Coronary artery (tissue), 2 donors: Measurements from ENCODE around the gene EEFSEC.
A peak's percentile ranks its signal among the peaks of the same experiment; 100 is the strongest.

Experiments used
- DNase-seq: peaks from one replicate; pipeline ENCODE4 v3.0.0-alpha.2; 2017; ENCODE audit warnings: low spot score
- H3K27ac ChIP-seq, 2 donors: fragments of 200-600 bp; sonication (generic); one replicate each; pipeline ENCODE4 v1.5.1; 2016 to 2019
- H3K4me3 ChIP-seq: fragments of 200-600 bp; sonication (generic); 2 replicates; pipeline ENCODE4 v1.5.1; 2016; ENCODE audit warnings: mild to moderate bottlenecking, moderate library complexity
- TF ChIP-seq, protein P1 (sequence below): fragments of 200-600 bp; sonication (generic); IDR thresholded peaks from one replicate; pipeline ENCODE4 v1.5.1; 2019; ENCODE audit warnings: antibody characterized with exemption

The EEFSEC gene

GRCh38 chr3:128123156-128123537 is 30.1 kb upstream of the EEFSEC start:
- Histone ChIP-seq H3K4me3 (peak overlapping the region; percentile 75), H3K27ac (peak overlapping the region; percentile 8 to 71)
- TF ChIP-seq, protein P1, sequence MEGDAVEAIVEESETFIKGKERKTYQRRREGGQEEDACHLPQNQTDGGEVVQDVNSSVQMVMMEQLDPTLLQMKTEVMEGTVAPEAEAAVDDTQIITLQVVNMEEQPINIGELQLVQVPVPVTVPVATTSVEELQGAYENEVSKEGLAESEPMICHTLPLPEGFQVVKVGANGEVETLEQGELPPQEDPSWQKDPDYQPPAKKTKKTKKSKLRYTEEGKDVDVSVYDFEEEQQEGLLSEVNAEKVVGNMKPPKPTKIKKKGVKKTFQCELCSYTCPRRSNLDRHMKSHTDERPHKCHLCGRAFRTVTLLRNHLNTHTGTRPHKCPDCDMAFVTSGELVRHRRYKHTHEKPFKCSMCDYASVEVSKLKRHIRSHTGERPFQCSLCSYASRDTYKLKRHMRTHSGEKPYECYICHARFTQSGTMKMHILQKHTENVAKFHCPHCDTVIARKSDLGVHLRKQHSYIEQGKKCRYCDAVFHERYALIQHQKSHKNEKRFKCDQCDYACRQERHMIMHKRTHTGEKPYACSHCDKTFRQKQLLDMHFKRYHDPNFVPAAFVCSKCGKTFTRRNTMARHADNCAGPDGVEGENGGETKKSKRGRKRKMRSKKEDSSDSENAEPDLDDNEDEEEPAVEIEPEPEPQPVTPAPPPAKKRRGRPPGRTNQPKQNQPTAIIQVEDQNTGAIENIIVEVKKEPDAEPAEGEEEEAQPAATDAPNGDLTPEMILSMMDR: no peak
- DNase-seq: no peak

GRCh38 chr3:128123538-128124368 is 29.5 kb upstream of the EEFSEC start, which contains the start of gene RUVBL1:
Gene RUVBL1, minus strand, starts transcription at chr3:128123812. Its CDS starts 88 bp downstream, at chr3:128123724.
- Histone ChIP-seq H3K27ac (peak within 1 kb of the TSS; percentile 13 to 71), H3K4me3 (peak within 1 kb of the TSS; percentile 75)
- peak; percentile 99 for DNase-seq
- TF ChIP-seq, protein P1: no peak

DNA sequence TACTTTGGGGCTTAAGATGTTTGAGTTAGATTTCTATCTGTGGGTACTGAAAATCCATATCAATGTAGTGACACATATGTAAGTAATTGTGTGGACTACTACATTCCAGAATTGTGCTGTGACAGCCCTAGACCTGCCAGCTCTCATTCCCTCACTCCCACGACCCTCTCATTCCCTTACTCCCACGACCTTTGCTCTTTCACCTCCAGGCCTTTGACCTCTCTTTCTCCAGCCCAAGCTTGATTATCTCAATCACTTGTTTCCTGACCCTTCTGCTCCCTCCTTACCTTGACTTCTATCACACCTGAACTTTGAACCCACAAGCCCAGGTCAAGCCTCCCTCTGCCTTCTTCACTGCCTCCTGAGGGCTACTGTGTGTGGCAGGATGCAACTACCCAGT is 26.0 kb upstream of the EEFSEC start:
- no peak overlapping the region for H3K27ac ChIP-seq
- no peak overlapping the region for H3K4me3 ChIP-seq
- TF ChIP-seq, protein P1: no peak
- no peak for DNase-seq

DNA sequence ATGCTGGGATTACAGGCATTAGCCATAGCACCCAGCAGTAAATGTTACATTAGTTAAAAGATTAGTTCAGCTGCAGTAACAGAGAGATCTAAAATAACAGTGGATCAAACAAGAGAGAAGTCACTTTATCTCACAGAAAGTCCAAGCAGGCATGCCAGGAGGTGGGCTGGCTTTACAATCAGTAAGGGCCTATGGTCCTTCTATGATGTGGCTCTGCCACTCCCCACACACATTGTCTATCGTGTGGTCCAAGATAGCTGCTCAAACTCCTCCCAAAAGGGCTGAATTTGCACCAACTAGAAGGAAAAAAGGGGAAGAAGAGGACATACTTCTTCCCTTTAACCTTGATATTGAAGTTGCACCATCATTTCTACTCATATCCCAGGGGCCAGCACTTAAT is 25.0 kb upstream of the EEFSEC start:
- no peak overlapping the region for H3K27ac ChIP-seq
- no peak for DNase-seq
- no peak overlapping the region for H3K4me3 ChIP-seq
- TF ChIP-seq, protein P1: no peak

GRCh38 chr3:128131897-128132646 is 21.2 kb upstream of the EEFSEC start:
- TF ChIP-seq, protein P1: no peak
- Histone ChIP-seq H3K4me3 (no peak overlapping the region), H3K27ac (no peak overlapping the region)
- DNase-seq: no peak

- Histone ChIP-seq H3K27ac (no peak overlapping the region), H3K4me3 (no peak overlapping the region)
- TF ChIP-seq, protein P1: no peak
- no peak for DNase-seq
These were observed 19.9 kb upstream of the EEFSEC start for GRCh38 chr3:128133273-128133883.
